Gastrocnemius medialis (tissue), 4 donors: ENCODE measurements around the gene ACTL7B. TPM values are rescaled to one million over a fixed set of nuclear protein-coding genes. Genes with fewer than 3 reads are reported as not detected.

Experiments used
- ATAC-seq, 2 donors: fragments of 150-250 bp; one replicate each; pipeline ENCODE4 v1.9.1; 2016
- DNase-seq, 2 donors: peaks; one replicate each; pipeline ENCODE4 v3.0.0-alpha.2; 2019
- H3K27ac ChIP-seq, 4 donors: fragments of 200-600 bp; sonication (generic); 1 replicate in 1 of 4; 2 replicates in 3 of 4; pipeline ENCODE4 v1.5.1; 2016 to 2018; ENCODE audit warnings: mild to moderate bottlenecking in 2 of 4, moderate library complexity in 1 of 4
- H3K27me3 ChIP-seq, 3 donors: fragments of 200-600 bp; sonication (generic) in 2 of 3; 1 replicate in 1 of 3; 2 replicates in 2 of 3; pipeline versions ENCODE4 v1.5.1 to v1.6.0; 2016 to 2019; ENCODE audit warnings: mild to moderate bottlenecking in 1 of 3, moderate library complexity in 1 of 3
- H3K36me3 ChIP-seq, 2 donors: fragments of 200-600 bp; sonication (generic) in 1 of 2; one replicate each; pipeline ENCODE4 v1.5.1; 2017 to 2018
- H3K4me1 ChIP-seq, 2 donors: fragments of 200-600 bp; sonication (generic) in 1 of 2; one replicate each; pipeline ENCODE4 v1.5.1; 2016 to 2017; ENCODE audit warnings: mild to moderate bottlenecking in 2 of 2
- H3K4me3 ChIP-seq, 4 donors: fragments of 200-600 bp; sonication (generic) in 3 of 4; 1 replicate in 1 of 4; 2 replicates in 3 of 4; pipeline ENCODE4 v1.5.1; 2016 to 2019; ENCODE audit warnings: mild to moderate bottlenecking in 2 of 4
- H3K9me3 ChIP-seq, 3 donors: fragments of 200-600 bp; sonication (generic) in 2 of 3; 1 replicate in 1 of 3; 2 replicates in 2 of 3; pipeline ENCODE4 v1.5.1; 2016 to 2019
- CTCF ChIP-seq, 5 experiments: fragments of 450-650 bp in 3 of 5; fragments of 200-600 bp in 2 of 5; sonication (generic) in 2 of 5; IDR thresholded peaks in 4 of 5; conservative IDR thresholded peaks in 1 of 5; 1 replicate in 4 of 5; 2 replicates in 1 of 5; pipeline ENCODE4 v1.5.1; 2016 to 2019; ENCODE audit warnings: antibody characterized with exemption in 5 of 5, mild to moderate bottlenecking in 3 of 5, moderate library complexity in 3 of 5
- POLR2A ChIP-seq, 2 donors: fragments of 450-650 bp; IDR thresholded peaks; one replicate each; pipeline ENCODE4 v1.6.1; 2017; ENCODE audit warnings: antibody characterized with exemption in 2 of 2, mild to moderate bottlenecking in 2 of 2, moderate library complexity in 2 of 2
- in situ Hi-C, 4 donors: fragments of 200-750 bp; cut with MboI; loops; one replicate each; pipeline versions ENCODE4 v1.15.0 to v1.8.0; 2017; ENCODE audit warnings: low sequenced_read_pairs in 4 of 4
- intact Hi-C: fragments of 100-400 bp; cut with DNase I; formaldehyde crosslinking; loops from one replicate; pipeline ENCODE4 v1.15.1; 2023; ENCODE audit warnings: low total_unique reads
- total RNA-seq, 4 donors: library from RNA; depleted of rRNA; stranded (reverse); fragments of >200 nt; gene quantifications; one replicate each; pipeline versions ENCODE4 v1.1.0 to v1.2.3, GENCODE V29; 2016

Gene ACTL7B
- total RNA-seq, 4 donors from 2014 or later: not detected

DNA sequence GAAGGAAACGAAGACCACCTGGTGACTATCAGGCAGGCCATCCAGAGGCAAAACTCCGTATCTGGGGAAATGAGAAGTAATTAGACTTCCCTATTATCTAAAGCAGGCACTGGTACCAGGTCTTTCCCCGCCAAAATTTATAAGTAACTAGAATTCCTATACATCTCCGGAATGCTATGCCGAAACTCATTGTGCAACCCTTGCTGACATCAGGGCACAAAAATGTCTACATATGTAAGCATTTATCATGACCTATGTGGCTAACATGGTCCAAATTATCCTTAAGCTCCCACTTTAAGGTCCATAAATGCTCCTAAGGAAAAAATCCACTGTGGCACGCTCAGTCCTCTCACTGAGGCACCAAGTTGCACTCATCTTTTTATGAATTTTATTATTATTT, 17.8 kb downstream of the ACTL7B start:
- H3K4me3 ChIP-seq: no peak overlapping the region
- ATAC-seq (no peak), DNase-seq (no peak)
- no peaks in the 10 kb centered on the region for H3K9me3 ChIP-seq
- no peak overlapping the region for H3K27ac ChIP-seq
- in situ Hi-C loops (no loop called here), intact Hi-C loops (no loop called here)
- H3K36me3 ChIP-seq: no peaks in the 10 kb centered on the region
- no peak for TF ChIP-seq POLR2A (IDR thresholded peaks at IDR 0.05)
- TF ChIP-seq CTCF (IDR thresholded peaks at IDR 0.05 in 4 of 5, conservative IDR thresholded peaks at IDR 0.05 in 1 of 5): no peak
- H3K27me3 ChIP-seq: no peaks in the 10 kb centered on the region
- no peaks in the 10 kb centered on the region for H3K4me1 ChIP-seq

- no peak for TF ChIP-seq POLR2A (IDR thresholded peaks at IDR 0.05)
- TF ChIP-seq CTCF (IDR thresholded peaks at IDR 0.05 in 4 of 5, conservative IDR thresholded peaks at IDR 0.05 in 1 of 5): no peak
- in situ Hi-C loops: no loop called here
Observed at GRCh38 chr9:108837530-108837929, 18.3 kb downstream of the ACTL7B start.

DNA sequence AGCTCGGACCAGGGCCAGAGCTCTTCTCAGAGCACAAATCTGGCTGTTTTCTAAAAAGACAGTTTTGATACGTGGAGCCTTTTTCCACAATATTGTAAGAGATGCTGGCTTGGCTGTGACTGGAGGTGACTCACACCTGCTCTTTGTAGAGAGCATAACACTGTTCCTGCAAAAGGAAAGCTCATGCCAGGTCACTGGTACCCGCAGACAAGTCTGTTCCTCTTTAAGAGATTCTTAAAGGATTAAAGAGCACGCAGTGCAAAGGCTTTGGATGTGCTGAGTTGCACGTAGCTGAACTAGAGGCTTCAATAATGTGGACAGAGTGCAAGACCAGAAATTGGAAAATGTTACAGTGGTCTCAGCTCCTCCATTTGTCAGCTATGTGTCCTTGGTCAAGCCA, 19.0 kb downstream of the ACTL7B start:
- TF ChIP-seq POLR2A (IDR thresholded peaks at IDR 0.05): no peak
- no peak for TF ChIP-seq CTCF (IDR thresholded peaks at IDR 0.05 in 4 of 5, conservative IDR thresholded peaks at IDR 0.05 in 1 of 5)
- ATAC-seq (no peak), DNase-seq (no peak)
- no peaks in the 10 kb centered on the region for H3K9me3 ChIP-seq
- no peaks in the 10 kb centered on the region for H3K4me1 ChIP-seq
- no peak overlapping the region for H3K4me3 ChIP-seq
- in situ Hi-C loops (no loop called here), intact Hi-C loops (no loop called here)
- H3K36me3 ChIP-seq: no peaks in the 10 kb centered on the region
- no peak overlapping the region for H3K27ac ChIP-seq
- H3K27me3 ChIP-seq: no peaks in the 10 kb centered on the region

More at GRCh38 chr9:108837530-108837929, 18.3 kb downstream of the ACTL7B start:
- no peak for ATAC-seq
- intact Hi-C loops: no loop called here
- no peak overlapping the region for H3K27ac ChIP-seq
- H3K4me1 ChIP-seq: no peaks in the 10 kb centered on the region
- no peak overlapping the region for H3K4me3 ChIP-seq
- no peaks in the 10 kb centered on the region for H3K27me3 ChIP-seq
- no peaks in the 10 kb centered on the region for H3K9me3 ChIP-seq
- no peaks in the 10 kb centered on the region for H3K36me3 ChIP-seq
- DNase-seq: no peak

DNA sequence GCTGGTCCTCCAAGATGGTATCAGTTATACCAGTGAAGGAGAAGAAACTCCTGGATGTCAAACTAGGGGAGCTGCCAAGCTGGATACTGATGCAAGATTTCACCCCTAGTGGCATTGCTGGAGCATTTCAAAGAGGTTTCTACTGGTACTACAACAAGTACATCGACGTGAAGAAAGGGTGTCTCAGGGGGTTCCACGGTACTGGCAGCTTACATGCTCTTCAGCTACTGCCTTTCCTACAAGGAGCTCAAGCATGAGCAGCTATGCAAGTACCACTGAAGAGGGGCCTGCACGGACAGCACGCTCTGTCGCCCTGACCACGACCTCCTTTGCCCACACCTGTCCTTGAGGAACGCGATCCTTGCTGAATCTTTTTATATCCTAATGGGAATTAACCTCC, 19.5 kb downstream of the ACTL7B start:
- intact Hi-C loops: no loop called here
- DNase-seq (no peak), ATAC-seq (no peak)
- no peaks in the 10 kb centered on the region for H3K27me3 ChIP-seq
- no peaks in the 10 kb centered on the region for H3K9me3 ChIP-seq
- no peaks in the 10 kb centered on the region for H3K36me3 ChIP-seq
- H3K4me3 ChIP-seq: no peak overlapping the region
- in situ Hi-C loops: no loop called here
- no peak overlapping the region for H3K27ac ChIP-seq
- H3K4me1 ChIP-seq: no peaks in the 10 kb centered on the region
- no peak for TF ChIP-seq CTCF (IDR thresholded peaks at IDR 0.05 in 4 of 5, conservative IDR thresholded peaks at IDR 0.05 in 1 of 5)
- no peak for TF ChIP-seq POLR2A (IDR thresholded peaks at IDR 0.05)

GRCh38 chr9:108835831-108836230, 20.0 kb downstream of the ACTL7B start:
- intact Hi-C loops: no loop called here

More at GRCh38 chr9:108835831-108836230, 20.0 kb downstream of the ACTL7B start:
- H3K4me3 ChIP-seq: no peak overlapping the region
- H3K9me3 ChIP-seq: no peaks in the 10 kb centered on the region
- TF ChIP-seq POLR2A (IDR thresholded peaks at IDR 0.05) (no peak), CTCF (IDR thresholded peaks at IDR 0.05 in 4 of 5, conservative IDR thresholded peaks at IDR 0.05 in 1 of 5) (no peak)
- no peak for ATAC-seq
- in situ Hi-C loops: no loop called here
- H3K36me3 ChIP-seq: no peaks in the 10 kb centered on the region
- no peak for DNase-seq
- H3K4me1 ChIP-seq: no peaks in the 10 kb centered on the region
- H3K27ac ChIP-seq: no peak overlapping the region
- no peaks in the 10 kb centered on the region for H3K27me3 ChIP-seq
